Liver (tissue), 9 donors: ENCODE results near the gene RXFP2. TPM values are rescaled to one million over a fixed set of nuclear protein-coding genes. Genes with fewer than 3 reads are reported as not detected.
A peak's percentile ranks its signal among the peaks of the same experiment; 100 is the strongest.

Experiments
- DNase-seq: peaks from one replicate; pipeline ENCODE4 v3.0.0-alpha.2; 2017; ENCODE audit warnings: low spot score
- H3K27ac ChIP-seq, 2 donors: one replicate each; pipeline ENCODE4 v1.7.0; 2013; ENCODE audit warnings: inconsistent platforms in 2 of 2, low read length in 2 of 2, control low read depth in 1 of 2, low read depth in 1 of 2, mild to moderate bottlenecking in 1 of 2
- H3K27me3 ChIP-seq, 4 donors: one replicate each; pipeline versions ENCODE4 v1.6.1 to v1.7.0; 2013; ENCODE audit warnings: low read length in 3 of 4, inconsistent platforms in 1 of 4, mild to moderate bottlenecking in 1 of 4, moderate library complexity in 1 of 4; ENCODE audit not compliant: control insufficient read depth in 4 of 4, insufficient read depth in 4 of 4
- H3K36me3 ChIP-seq, 4 donors: one replicate each; pipeline versions ENCODE4 v1.6.1 to v1.7.0; 2013; ENCODE audit warnings: low read length in 3 of 4, mild to moderate bottlenecking in 3 of 4, low read depth in 1 of 4, moderate library complexity in 1 of 4; ENCODE audit not compliant: control insufficient read depth in 4 of 4, insufficient read depth in 3 of 4
- H3K4me1 ChIP-seq, 4 donors: one replicate each; pipeline versions ENCODE4 v1.6.1 to v1.7.0; 2013; ENCODE audit warnings: low read length in 3 of 4, mild to moderate bottlenecking in 3 of 4, moderate library complexity in 1 of 4; ENCODE audit not compliant: control insufficient read depth in 4 of 4, insufficient read depth in 4 of 4
- H3K4me3 ChIP-seq, 3 donors: one replicate each; pipeline versions ENCODE4 v1.6.1 to v1.7.0; 2013; ENCODE audit warnings: low read length in 3 of 3, control low read depth in 1 of 3, low read depth in 1 of 3, mild to moderate bottlenecking in 1 of 3
- H3K9ac ChIP-seq, 2 donors: one replicate each; pipeline ENCODE4 v1.7.0; 2013; ENCODE audit warnings: low read length in 2 of 2, mild to moderate bottlenecking in 2 of 2, moderate library complexity in 2 of 2, control low read depth in 1 of 2, low read depth in 1 of 2
- H3K9me3 ChIP-seq, 4 donors: one replicate each; pipeline versions ENCODE4 v1.6.1 to v1.7.0; 2013; ENCODE audit warnings: low read length in 3 of 4; ENCODE audit not compliant: control insufficient read depth in 4 of 4
- ATF3 ChIP-seq: IDR thresholded peaks from 2 replicates; pipeline ENCODE4 v1.6.1; 2016; ENCODE audit warnings: antibody characterized with exemption
- EGR1 ChIP-seq, 2 donors: IDR thresholded peaks; 2 replicates each; pipeline ENCODE4 v1.6.1; 2016 to 2018; ENCODE audit warnings: antibody characterized with exemption in 2 of 2, low read depth in 2 of 2
- FOXA1 ChIP-seq: IDR thresholded peaks from 2 replicates; pipeline ENCODE4 v1.6.1; 2016; ENCODE audit warnings: antibody characterized with exemption
- GABPA ChIP-seq, 2 donors: IDR thresholded peaks in 1 of 2; conservative IDR thresholded peaks in 1 of 2; 2 replicates each; pipeline ENCODE4 v1.6.1; 2016; ENCODE audit warnings: antibody characterized with exemption in 2 of 2, mild to moderate bottlenecking in 1 of 2, moderate library complexity in 1 of 2
- HNF4A ChIP-seq, 2 donors: conservative IDR thresholded peaks; 2 replicates each; pipeline ENCODE4 v1.6.1; 2016; ENCODE audit warnings: antibody characterized with exemption in 2 of 2, mild to moderate bottlenecking in 2 of 2
- HNF4G ChIP-seq: IDR thresholded peaks from 2 replicates; pipeline ENCODE4 v1.6.1; 2016; ENCODE audit warnings: antibody characterized with exemption
- JUND ChIP-seq, 2 donors: IDR thresholded peaks; 2 replicates each; pipeline ENCODE4 v1.6.1; 2016; ENCODE audit warnings: antibody characterized with exemption in 2 of 2
- NR2F2 ChIP-seq: IDR thresholded peaks from 2 replicates; pipeline ENCODE4 v1.6.1; 2016; ENCODE audit warnings: antibody characterized with exemption
- RAD21 ChIP-seq, 2 donors: IDR thresholded peaks; 2 replicates each; pipeline ENCODE4 v1.6.1; 2016; ENCODE audit warnings: antibody characterized with exemption in 2 of 2, mild to moderate bottlenecking in 2 of 2
- RXRA ChIP-seq, 2 donors: IDR thresholded peaks; 2 replicates each; pipeline ENCODE4 v1.6.1; 2017 to 2018; ENCODE audit warnings: antibody characterized with exemption in 2 of 2, mild to moderate bottlenecking in 1 of 2
- SP1 ChIP-seq: IDR thresholded peaks from 2 replicates; pipeline ENCODE4 v1.6.1; 2018; ENCODE audit warnings: antibody characterized with exemption, mild to moderate bottlenecking
- YY1 ChIP-seq: IDR thresholded peaks from 2 replicates; pipeline ENCODE4 v1.6.1; 2016; ENCODE audit warnings: antibody characterized with exemption, mild to moderate bottlenecking
- WGBS: extraction: QIAGEN DNeasy Blood & Tissue Kit; methylation state at CpG from one replicate; pipeline ENCODE4 v1.1.7; 2013; 5-methylcytosine and 5-hydroxymethylcytosine counted together
- polyA plus RNA-seq, 2 donors: library from polyadenylated mRNA; stranded (reverse) in 1 of 2; unstranded in 1 of 2; fragments of 200-250 nt in 1 of 2; fragments of >200 nt in 1 of 2; fragmentation: Nextera tagmentation in 1 of 2; extraction: Ambion mirVana in 1 of 2; gene quantifications; one replicate each; pipeline versions ENCODE4 v1.2.1 to v1.2.3, GENCODE V29; 2013 to 2015
- total RNA-seq, 2 donors: library from RNA; depleted of rRNA; stranded (reverse); fragments of >200 nt; gene quantifications; one replicate each; pipeline ENCODE4 v1.2.3, GENCODE V29; 2014
- TF ChIP-seq, protein P1 (sequence below): IDR thresholded peaks from 2 replicates; pipeline ENCODE4 v1.6.1; 2016; ENCODE audit warnings: antibody characterized with exemption
- TF ChIP-seq, protein P2 (sequence below): fragments of 150-350 bp; IDR thresholded peaks from 2 replicates; pipeline ENCODE4 v1.5.1; 2017; ENCODE audit warnings: improper control_type of control experiment, low read depth, low read length; ENCODE audit not compliant: missing input control
- TF ChIP-seq, protein P3 (sequence below): IDR thresholded peaks from 2 replicates; pipeline ENCODE4 v1.6.1; 2016; ENCODE audit warnings: antibody characterized with exemption
- donor health status: healthy.
- donor health status: healthy.
- donor health status: healthy.
- donor health status: healthy.
- donor health status: healthy.

The RXFP2 gene
- total and polyA plus RNA-seq, 4 donors = not detected

DNA sequence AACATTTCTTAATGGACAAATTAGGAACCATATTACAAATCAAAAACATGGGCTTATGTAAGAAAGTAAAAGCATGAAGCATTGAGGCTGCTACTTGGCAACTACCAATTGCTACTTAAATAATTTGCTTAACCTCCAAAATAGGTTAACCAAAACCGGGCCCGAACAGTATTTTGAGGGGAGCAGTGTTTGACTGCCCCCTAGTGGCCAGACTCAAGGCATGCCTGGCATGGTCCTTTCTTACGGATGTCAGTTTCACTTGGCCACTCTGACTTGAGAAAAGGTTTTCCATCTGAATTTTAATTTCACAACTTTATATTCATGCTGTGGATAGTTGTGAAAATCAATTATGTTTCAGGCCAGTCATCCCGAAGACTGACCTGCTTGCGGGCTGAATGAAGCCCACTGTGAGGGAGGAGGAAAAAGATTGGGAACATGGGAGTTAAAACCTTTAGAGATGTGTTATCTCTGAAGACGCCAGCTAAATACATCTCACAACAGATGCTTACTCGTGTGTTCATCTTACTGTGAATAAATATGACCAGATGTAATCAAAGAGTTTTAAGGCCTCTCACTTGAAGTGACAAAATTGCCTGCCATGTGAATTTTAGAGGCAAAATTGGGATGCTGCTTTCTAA is 2.9 kb downstream of the RXFP2 start:
- peak; percentile 67 for DNase-seq
- TF ChIP-seq NR2F2 = no peak
- TF ChIP-seq, protein P1, sequence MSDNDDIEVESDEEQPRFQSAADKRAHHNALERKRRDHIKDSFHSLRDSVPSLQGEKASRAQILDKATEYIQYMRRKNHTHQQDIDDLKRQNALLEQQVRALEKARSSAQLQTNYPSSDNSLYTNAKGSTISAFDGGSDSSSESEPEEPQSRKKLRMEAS = no peak
- TF ChIP-seq RAD21 (IDR thresholded peaks at IDR 0.05) = peak; percentile 97
- TF ChIP-seq, protein P2, sequence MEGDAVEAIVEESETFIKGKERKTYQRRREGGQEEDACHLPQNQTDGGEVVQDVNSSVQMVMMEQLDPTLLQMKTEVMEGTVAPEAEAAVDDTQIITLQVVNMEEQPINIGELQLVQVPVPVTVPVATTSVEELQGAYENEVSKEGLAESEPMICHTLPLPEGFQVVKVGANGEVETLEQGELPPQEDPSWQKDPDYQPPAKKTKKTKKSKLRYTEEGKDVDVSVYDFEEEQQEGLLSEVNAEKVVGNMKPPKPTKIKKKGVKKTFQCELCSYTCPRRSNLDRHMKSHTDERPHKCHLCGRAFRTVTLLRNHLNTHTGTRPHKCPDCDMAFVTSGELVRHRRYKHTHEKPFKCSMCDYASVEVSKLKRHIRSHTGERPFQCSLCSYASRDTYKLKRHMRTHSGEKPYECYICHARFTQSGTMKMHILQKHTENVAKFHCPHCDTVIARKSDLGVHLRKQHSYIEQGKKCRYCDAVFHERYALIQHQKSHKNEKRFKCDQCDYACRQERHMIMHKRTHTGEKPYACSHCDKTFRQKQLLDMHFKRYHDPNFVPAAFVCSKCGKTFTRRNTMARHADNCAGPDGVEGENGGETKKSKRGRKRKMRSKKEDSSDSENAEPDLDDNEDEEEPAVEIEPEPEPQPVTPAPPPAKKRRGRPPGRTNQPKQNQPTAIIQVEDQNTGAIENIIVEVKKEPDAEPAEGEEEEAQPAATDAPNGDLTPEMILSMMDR = peak; percentile 98
- no peak for TF ChIP-seq GABPA (IDR thresholded peaks at IDR 0.05 in 1 of 2, conservative IDR thresholded peaks at IDR 0.05 in 1 of 2)
- Histone ChIP-seq H3K9me3 (no peaks in the 10 kb centered on the region), H3K9ac (no peak overlapping the region), H3K4me1 (no peaks in the 10 kb centered on the region), H3K4me3 (no peak overlapping the region), H3K36me3 (no peaks in the 10 kb centered on the region), H3K27ac (no peak overlapping the region), H3K27me3 (no peaks in the 10 kb centered on the region)
- WGBS = 6% methylated on average over 7 of the region's 7 CpGs

- H3K9ac ChIP-seq = no peak overlapping the region
- no peak overlapping the region for H3K4me3 ChIP-seq
- peaks cover 0 to 9% (median 2%) of the 10 kb centered on the region in 4 donors for H3K27me3 ChIP-seq
- TF ChIP-seq, protein P3, sequence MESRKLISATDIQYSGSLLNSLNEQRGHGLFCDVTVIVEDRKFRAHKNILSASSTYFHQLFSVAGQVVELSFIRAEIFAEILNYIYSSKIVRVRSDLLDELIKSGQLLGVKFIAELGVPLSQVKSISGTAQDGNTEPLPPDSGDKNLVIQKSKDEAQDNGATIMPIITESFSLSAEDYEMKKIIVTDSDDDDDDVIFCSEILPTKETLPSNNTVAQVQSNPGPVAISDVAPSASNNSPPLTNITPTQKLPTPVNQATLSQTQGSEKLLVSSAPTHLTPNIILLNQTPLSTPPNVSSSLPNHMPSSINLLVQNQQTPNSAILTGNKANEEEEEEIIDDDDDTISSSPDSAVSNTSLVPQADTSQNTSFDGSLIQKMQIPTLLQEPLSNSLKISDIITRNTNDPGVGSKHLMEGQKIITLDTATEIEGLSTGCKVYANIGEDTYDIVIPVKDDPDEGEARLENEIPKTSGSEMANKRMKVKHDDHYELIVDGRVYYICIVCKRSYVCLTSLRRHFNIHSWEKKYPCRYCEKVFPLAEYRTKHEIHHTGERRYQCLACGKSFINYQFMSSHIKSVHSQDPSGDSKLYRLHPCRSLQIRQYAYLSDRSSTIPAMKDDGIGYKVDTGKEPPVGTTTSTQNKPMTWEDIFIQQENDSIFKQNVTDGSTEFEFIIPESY = no peak
- no peak for TF ChIP-seq NR2F2
- TF ChIP-seq, protein P2 = no peak
- no peak for TF ChIP-seq EGR1 (IDR thresholded peaks at IDR 0.05; ENCODE audit: low read depth in 2 of 2)
- TF ChIP-seq HNF4G = no peak
- no peak for TF ChIP-seq YY1
- no peak for TF ChIP-seq RXRA (IDR thresholded peaks at IDR 0.05)
- TF ChIP-seq JUND (IDR thresholded peaks at IDR 0.05) = no peak
- TF ChIP-seq FOXA1 = no peak
- TF ChIP-seq GABPA (IDR thresholded peaks at IDR 0.05 in 1 of 2, conservative IDR thresholded peaks at IDR 0.05 in 1 of 2) = no peak
- TF ChIP-seq SP1 = no peak
- no peak for TF ChIP-seq HNF4A (conservative IDR thresholded peaks at IDR 0.05)
- TF ChIP-seq ATF3 = no peak
- TF ChIP-seq, protein P1 = no peak
- no peaks in the 10 kb centered on the region for H3K4me1 ChIP-seq
- no peaks in the 10 kb centered on the region for H3K9me3 ChIP-seq
- no peaks in the 10 kb centered on the region for H3K36me3 ChIP-seq
- H3K27ac ChIP-seq = no peak overlapping the region
- no peak for DNase-seq
- WGBS = 87% methylated on average over 3 of the region's 3 CpGs
Observed at GRCh38 chr13:31747291-31747690, 8.0 kb downstream of the RXFP2 start.
